Cardiac septum (tissue), 1 donor: ENCODE results near the gene CD36. TPM values are rescaled to one million over a fixed set of nuclear protein-coding genes. Genes with fewer than 3 reads are reported as not detected.
"Not testable (repeated sequence)": the region's sequence is repeated elsewhere in the genome, so short reads cannot be mapped to it uniquely, and the experiment has no call there.

ENCODE experiments used
- DNase-seq: peaks from one replicate; pipeline ENCODE4 v3.0.0-alpha.2; 2020; ENCODE audit warnings: low spot score
- intact Hi-C: fragments of 100-400 bp; cut with DNase I; formaldehyde crosslinking; loops from one replicate; pipeline ENCODE4 v1.14.0; 2022
- total RNA-seq: library from RNA; stranded (reverse); fragmentation: NEBNext Ultra II Directional; extraction: Animal tissue kit (Norgen Biotek cat#: 25700); gene quantifications from one replicate; pipeline ENCODE4 v1.2.1, GENCODE V29; 2021
- donor health status: DM: no; HTN: no; CAD: no.

Gene CD36
- total RNA-seq, 1 donor from 2014 or later, result 717 TPM

DNA sequence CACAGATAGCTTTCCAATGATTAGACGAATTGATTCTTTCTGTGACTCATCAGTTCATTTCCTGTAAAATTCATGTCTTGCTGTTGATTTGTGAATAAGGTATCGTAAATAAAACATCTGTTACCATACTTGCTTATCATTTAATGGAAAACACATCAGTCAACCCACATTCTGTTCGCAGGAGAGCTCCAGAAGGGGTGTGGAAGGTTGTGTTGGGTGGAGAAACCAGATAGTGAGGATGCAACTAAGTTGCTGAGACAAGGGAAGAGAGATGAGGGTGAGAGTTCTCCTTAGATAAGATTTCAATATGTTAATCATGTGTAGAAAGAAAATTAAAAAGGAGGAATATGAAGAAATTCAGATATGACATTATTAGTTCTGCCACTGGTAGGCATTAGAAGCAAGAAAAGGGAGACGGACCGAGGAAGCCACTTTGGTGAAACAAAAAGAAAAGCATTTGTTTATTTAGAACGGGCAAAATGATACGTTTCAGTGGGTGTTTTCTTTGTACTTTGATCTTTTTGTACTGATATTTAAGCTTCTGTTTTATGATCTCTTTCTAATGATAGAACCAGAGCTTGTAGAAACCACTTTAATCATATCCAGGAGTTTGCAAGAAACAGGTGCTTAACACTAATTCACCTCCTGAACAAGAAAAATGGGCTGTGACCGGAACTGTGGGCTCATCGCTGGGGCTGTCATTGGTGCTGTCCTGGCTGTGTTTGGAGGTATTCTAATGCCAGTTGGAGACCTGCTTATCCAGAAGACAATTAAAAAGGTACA lies 7.8 kb downstream of the CD36 start:
- DNase-seq, result no peak
- intact Hi-C loops, result no loop called here

GRCh38 chr7:80647436-80647835 lies 9.0 kb downstream of the CD36 start:
- intact Hi-C loops, result no loop called here
- no peak for DNase-seq

GRCh38 chr7:80648031-80648600 lies 9.7 kb downstream of the CD36 start:
- intact Hi-C loops, result no loop called here
- DNase-seq, result no peak

GRCh38 chr7:80649011-80649410 lies 10.6 kb downstream of the CD36 start:
- intact Hi-C loops, result no loop called here
- DNase-seq, result no peak

- intact Hi-C loops, result no loop called here
- no peak for DNase-seq
These were observed 11.6 kb downstream of the CD36 start for GRCh38 chr7:80650030-80650429.

DNA sequence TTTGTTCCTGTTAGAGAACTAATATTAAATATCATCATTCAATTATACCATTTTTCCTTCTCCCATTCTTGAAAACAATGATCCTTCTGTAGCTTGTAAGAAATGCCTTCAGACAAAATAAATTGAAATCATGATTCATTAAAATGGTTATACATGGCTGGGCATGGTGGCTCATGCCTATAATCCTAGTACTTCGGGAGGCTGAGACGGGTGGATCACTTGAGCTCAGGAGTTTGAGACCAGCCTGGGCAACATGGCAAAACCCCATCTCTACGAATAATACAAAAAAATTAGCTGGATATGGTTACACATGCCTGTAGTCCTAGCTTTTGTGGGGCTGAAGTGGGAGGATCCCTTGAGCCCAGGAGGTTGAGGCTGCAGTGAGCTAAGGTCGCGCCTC lies 13.0 kb downstream of the CD36 start:
- intact Hi-C loops, result no loop called here
- no peak for DNase-seq

GRCh38 chr7:80653244-80653643 lies 14.8 kb downstream of the CD36 start:
- intact Hi-C loops, result no loop called here
- no peak for DNase-seq

DNA sequence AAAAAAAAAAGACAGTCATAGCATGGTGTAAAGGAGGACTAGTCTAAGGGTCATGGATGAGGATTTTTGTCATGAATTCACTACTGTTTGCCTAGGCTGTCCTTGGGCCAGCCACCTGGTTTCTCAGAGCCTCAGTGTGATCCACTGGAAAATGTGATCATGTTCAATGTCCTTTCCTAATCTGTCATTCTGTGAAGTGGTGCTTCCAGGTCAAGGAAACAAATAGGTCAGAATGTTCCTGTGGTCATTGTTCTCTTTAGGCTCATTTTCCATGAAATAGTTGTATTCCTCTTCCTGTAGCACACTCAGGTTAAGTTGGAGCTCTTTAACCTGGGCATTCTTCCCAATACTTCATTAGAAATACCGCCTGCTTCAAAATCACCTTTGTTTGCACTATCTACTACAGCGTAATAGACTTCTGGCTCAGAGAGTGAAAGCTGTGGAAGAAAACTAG lies 16.5 kb downstream of the CD36 start:
- no peak for DNase-seq
- intact Hi-C loops, result loop anchor here (5.0 kb wide), 2 partner anchors 138 to 228 kb away; no protein-coding TSS in a partner anchor

- intact Hi-C loops, result loop anchor here (5.0 kb wide), 2 partner anchors 139 to 229 kb away; no protein-coding TSS in a partner anchor
- DNase-seq, result no peak
These were observed 17.6 kb downstream of the CD36 start for GRCh38 chr7:80656029-80656428.

- no peak for DNase-seq
- intact Hi-C loops, result loop anchor here (5.0 to 10.0 kb wide), 3 partner anchors 142 to 525 kb away; partner anchors contain the start of gene GNAI1
These were observed 20.9 kb downstream of the CD36 start for GRCh38 chr7:80659120-80660055.

GRCh38 chr7:80660939-80661338 lies 22.5 kb downstream of the CD36 start:
- no peak for DNase-seq
- intact Hi-C loops, result loop anchor here (10.0 kb wide), 1 partner anchor 526 kb away; the partner anchor contains the start of gene GNAI1

GRCh38 chr7:80661729-80662128 lies 23.3 kb downstream of the CD36 start:
- intact Hi-C loops, result loop anchor here (10.0 kb wide), 1 partner anchor 527 kb away; the partner anchor contains the start of gene GNAI1
- DNase-seq, result no peak

DNA sequence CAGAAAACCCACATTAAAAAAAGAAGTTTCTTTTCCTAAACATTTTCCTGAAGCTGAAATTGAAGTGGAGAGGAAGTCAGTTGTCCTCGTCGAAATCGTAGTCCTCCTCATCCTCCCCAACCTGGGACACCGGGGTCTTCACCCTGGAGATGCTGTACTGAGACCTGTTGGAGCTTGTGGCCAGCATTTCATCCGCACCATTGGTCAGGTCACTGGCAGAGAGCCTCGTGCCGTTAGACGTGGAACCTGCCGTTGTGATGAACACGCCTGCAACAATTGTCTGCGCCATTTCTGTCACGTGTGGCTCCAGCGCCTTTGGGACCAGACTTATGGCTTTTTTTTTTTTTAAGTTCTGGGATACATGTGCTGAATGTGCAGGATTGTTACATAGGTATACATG lies 23.8 kb downstream of the CD36 start:
- no peak for DNase-seq

DNA sequence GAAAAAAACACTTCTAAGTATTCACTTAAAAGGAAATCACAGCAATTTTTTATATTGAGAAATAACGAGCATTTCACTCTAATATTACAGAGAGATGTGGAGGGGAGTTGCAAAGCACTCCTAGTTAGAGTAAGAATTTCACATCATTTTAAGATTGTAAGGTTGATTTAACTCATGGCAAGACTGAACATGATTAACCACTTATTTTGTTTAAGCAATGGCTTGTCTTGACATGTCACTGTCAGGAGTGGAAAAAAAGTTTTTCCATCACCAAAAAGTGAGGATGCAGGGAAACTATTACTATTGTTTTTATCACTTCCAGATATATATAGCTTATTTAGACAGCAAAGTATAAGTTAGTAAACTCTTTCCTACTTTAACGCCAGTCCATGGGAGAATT lies 27.1 kb downstream of the CD36 start:
- intact Hi-C loops, result loop anchor here (10.0 kb wide), 1 partner anchor 531 kb away; the partner anchor contains the start of gene GNAI1

More for the DNA sequence above, 23.8 kb downstream of the CD36 start:
- intact Hi-C loops, result loop anchor here (10.0 kb wide), 1 partner anchor 527 kb away; the partner anchor contains the start of gene GNAI1

GRCh38 chr7:80666376-80666775 lies 27.9 kb downstream of the CD36 start:
- intact Hi-C loops, result loop anchor here (10.0 kb wide), 1 partner anchor 532 kb away; the partner anchor contains the start of gene GNAI1
- DNase-seq, result no peak

More for the DNA sequence above, 27.1 kb downstream of the CD36 start:
- no peak for DNase-seq

DNA sequence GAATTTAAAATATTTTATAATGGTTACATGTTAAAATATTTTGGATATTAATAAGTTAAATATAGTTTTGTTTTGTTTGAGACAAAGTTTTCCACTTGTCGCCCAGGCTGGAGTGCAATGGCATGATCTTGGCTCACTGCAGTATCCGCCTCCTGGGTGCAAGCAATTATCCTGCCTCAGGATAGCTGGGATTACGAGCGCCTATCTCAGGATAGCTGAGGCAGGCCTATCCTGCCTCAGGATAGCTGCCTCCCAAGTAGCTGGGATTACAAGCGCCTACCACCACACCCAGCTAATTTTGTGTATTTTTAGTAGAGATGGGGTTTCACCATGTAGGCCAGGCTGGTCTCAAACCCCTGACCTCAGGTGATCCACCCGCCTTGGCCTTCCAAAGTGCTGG lies 30.9 kb downstream of the CD36 start:
- not testable (repeated sequence) for DNase-seq
- intact Hi-C loops, result loop anchor here (10.0 kb wide), 1 partner anchor 535 kb away; the partner anchor contains the start of gene GNAI1

- no peak for DNase-seq
- intact Hi-C loops, result no loop called here
These were observed 33.3 kb downstream of the CD36 start for GRCh38 chr7:80671744-80672143.

DNA sequence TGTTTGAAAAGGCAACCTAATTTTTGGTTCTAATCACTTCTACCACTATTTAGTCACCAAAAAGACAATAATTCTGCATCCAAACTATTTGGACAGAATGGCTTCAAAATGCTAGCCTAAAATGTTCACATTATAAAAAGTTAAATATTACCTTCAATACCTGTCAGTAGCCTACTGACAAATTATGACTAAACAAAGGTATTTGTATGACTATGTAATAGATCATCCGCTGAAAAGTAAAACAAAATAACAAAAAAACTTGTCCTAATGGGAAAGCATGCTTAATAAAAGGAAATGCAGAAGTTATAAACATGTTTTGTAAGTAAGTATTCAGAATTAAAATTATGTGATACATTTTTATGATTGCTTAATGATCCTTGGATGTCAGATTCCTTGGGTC lies 36.6 kb downstream of the CD36 start:
- DNase-seq, result no peak
- intact Hi-C loops, result no loop called here

DNA sequence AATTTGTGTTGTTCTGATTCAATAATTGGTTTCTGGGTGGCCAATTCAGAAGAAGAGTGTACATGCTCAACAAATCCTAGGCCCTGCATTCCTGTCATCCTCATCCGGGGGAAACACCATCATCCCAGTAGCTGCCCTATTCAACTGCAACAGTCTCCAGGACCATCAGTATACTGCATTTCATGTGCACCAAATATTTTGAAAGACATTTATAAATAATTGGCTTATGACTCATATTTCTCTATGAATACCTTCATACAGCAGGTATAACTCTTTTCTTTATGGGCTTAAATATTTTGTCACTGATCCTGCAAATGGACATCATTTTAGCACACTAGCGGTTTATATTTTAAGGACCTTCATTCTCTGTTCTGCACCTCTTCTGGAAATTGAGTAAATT lies 38.0 kb downstream of the CD36 start:
- no peak for DNase-seq
- intact Hi-C loops, result no loop called here
